ENCODE data around the gene MUC3A. TPM values are rescaled to one million over a fixed set of nuclear protein-coding genes. Genes with fewer than 3 reads are reported as not detected.

Gene MUC3A
- polyA plus RNA-seq (2013, experiment 1 of 2): 5.0 TPM
- 4.9 TPM for polyA plus RNA-seq (2013, experiment 2 of 2)

GRCh38 chr7:100949227-100949932, at the start of gene MUC3A:
TSS of gene MUC3A (plus strand) at chr7:100949534. CDS start at chr7:100949625, 91 bp downstream.
- Histone ChIP-seq H3K14ac (ENCODE audit: low read length) (no peak within 1 kb of the TSS), H2AFZ (ENCODE audit: low read length) (peak within 1 kb of the TSS; percentile 43), H3K4me2 (ENCODE audit: insufficient read depth, low read length, poor library complexity, severe bottlenecking) (no peak within 1 kb of the TSS), H3K4ac (ENCODE audit: low read length) (no peak within 1 kb of the TSS), H3K23ac (ENCODE audit: low read depth, low read length, poor library complexity) (peak within 1 kb of the TSS; percentile 76), H3K27ac (replicated peaks; ENCODE audit: low read length) (no peak within 1 kb of the TSS), H2BK5ac (ENCODE audit: low read length) (peak within 1 kb of the TSS; percentile 56), H3K36me3 (replicated peaks in 1 of 2; ENCODE audit: control insufficient read depth in 2 of 2, insufficient read depth in 2 of 2, low read length in 2 of 2) (no peaks in the 10 kb centered on the region), H3K27me3 (ENCODE audit: control insufficient read depth in 3 of 3, insufficient read depth in 3 of 3, low read depth in 1 of 3, low read length in 3 of 3) (peaks cover 0 to 17% (median 9%) of the 10 kb centered on the region in 3 experiments), H3K4me1 (ENCODE audit: control insufficient read depth in 2 of 2, insufficient read depth in 1 of 2, low read depth in 1 of 2, low read length in 2 of 2) (peaks cover 2 to 13% of the 10 kb centered on the region in 2 donors), H3K9me3 (replicated peaks in 1 of 2; ENCODE audit: control insufficient read depth in 2 of 2, insufficient read depth in 1 of 2, low read depth in 1 of 2, low read length in 2 of 2) (peaks cover 0 to 2% of the 10 kb centered on the region in 2 donors), H3K4me3 (ENCODE audit: low read length in 2 of 2) (no peak within 1 kb of the TSS), H4K8ac (ENCODE audit: low read depth, low read length) (no peak within 1 kb of the TSS), H4K91ac (ENCODE audit: low read depth, low read length, poor library complexity) (no peak within 1 kb of the TSS), H2AK5ac (ENCODE audit: low read depth, low read length) (peak within 1 kb of the TSS; percentile 2), H2BK15ac (ENCODE audit: low read length) (peak within 1 kb of the TSS; percentile 57), H3K9ac (ENCODE audit: low read depth, low read length, poor library complexity) (no peak within 1 kb of the TSS), H2BK12ac (ENCODE audit: low read length) (no peak within 1 kb of the TSS), H3K79me1 (ENCODE audit: low read depth, low read length) (no peaks in the 10 kb centered on the region), H3K18ac (ENCODE audit: low read length) (peak within 1 kb of the TSS; percentile 23), H2BK120ac (ENCODE audit: low read depth, low read length) (no peak within 1 kb of the TSS)
- DNase-seq (ENCODE audit: low spot score): no peak
- no CpG with 5 or more reads among the region's 24 CpGs for WGBS, 2 donors (ENCODE audit: extremely low coverage in 2 of 2, insufficient read length in 2 of 2, insufficient replicate concordance in 1 of 2)

- H4K8ac ChIP-seq (ENCODE audit: low read depth, low read length): no peak overlapping the region
- H2AK5ac ChIP-seq (ENCODE audit: low read depth, low read length): peak overlapping the region; percentile 37
- no peaks in the 10 kb centered on the region for H3K36me3 ChIP-seq (replicated peaks in 1 of 2; ENCODE audit: control insufficient read depth in 2 of 2, insufficient read depth in 2 of 2, low read length in 2 of 2)
- peak overlapping the region; percentile 17 for H3K14ac ChIP-seq (ENCODE audit: low read length)
- DNase-seq (ENCODE audit: low spot score): no peak
- no peak overlapping the region for H3K4ac ChIP-seq (ENCODE audit: low read length)
- H2BK15ac ChIP-seq (ENCODE audit: low read length): no peak overlapping the region
- H3K23ac ChIP-seq (ENCODE audit: low read depth, low read length, poor library complexity): no peak overlapping the region
- H3K4me1 ChIP-seq (ENCODE audit: control insufficient read depth in 2 of 2, insufficient read depth in 1 of 2, low read depth in 1 of 2, low read length in 2 of 2): peaks cover 4 to 5% of the 10 kb centered on the region in 2 donors
- no peak overlapping the region for H2BK5ac ChIP-seq (ENCODE audit: low read length)
- no peaks in the 10 kb centered on the region for H3K9me3 ChIP-seq (replicated peaks in 1 of 2; ENCODE audit: control insufficient read depth in 2 of 2, insufficient read depth in 1 of 2, low read depth in 1 of 2, low read length in 2 of 2)
- no CpG with 5 or more reads among the region's 2 CpGs for WGBS, 2 donors (ENCODE audit: extremely low coverage in 2 of 2, insufficient read length in 2 of 2, insufficient replicate concordance in 1 of 2)
- H3K4me3 ChIP-seq (ENCODE audit: low read length in 2 of 2): no peak overlapping the region
- H3K27ac ChIP-seq (replicated peaks; ENCODE audit: low read length): no peak overlapping the region
- H2BK12ac ChIP-seq (ENCODE audit: low read length): no peak overlapping the region
- H3K4me2 ChIP-seq (ENCODE audit: insufficient read depth, low read length, poor library complexity, severe bottlenecking): no peak overlapping the region
- H3K18ac ChIP-seq (ENCODE audit: low read length): peak overlapping the region; percentile 64
- no peak overlapping the region for H3K9ac ChIP-seq (ENCODE audit: low read depth, low read length, poor library complexity)
- H4K91ac ChIP-seq (ENCODE audit: low read depth, low read length, poor library complexity): no peak overlapping the region
- no peak overlapping the region for H2BK120ac ChIP-seq (ENCODE audit: low read depth, low read length)
- H2AFZ ChIP-seq (ENCODE audit: low read length): no peak overlapping the region
- H3K27me3 ChIP-seq (ENCODE audit: control insufficient read depth in 3 of 3, insufficient read depth in 3 of 3, low read depth in 1 of 3, low read length in 3 of 3): peaks cover 9 to 22% (median 17%) of the 10 kb centered on the region in 3 experiments
- H3K79me1 ChIP-seq (ENCODE audit: low read depth, low read length): no peaks in the 10 kb centered on the region
These were observed 48.4 kb upstream of the MUC3A start for GRCh38 chr7:100900978-100901377.

- Histone ChIP-seq H4K91ac (ENCODE audit: low read depth, low read length, poor library complexity) (no peak overlapping the region), H3K27me3 (ENCODE audit: control insufficient read depth in 3 of 3, insufficient read depth in 3 of 3, low read depth in 1 of 3, low read length in 3 of 3) (peaks cover under 1 to 14% (median 7%) of the 10 kb centered on the region in 3 experiments), H3K27ac (replicated peaks; ENCODE audit: low read length) (no peak overlapping the region), H3K14ac (ENCODE audit: low read length) (no peak overlapping the region), H2BK12ac (ENCODE audit: low read length) (no peak overlapping the region), H3K36me3 (replicated peaks in 1 of 2; ENCODE audit: control insufficient read depth in 2 of 2, insufficient read depth in 2 of 2, low read length in 2 of 2) (no peaks in the 10 kb centered on the region), H3K4me3 (ENCODE audit: low read length in 2 of 2) (no peak overlapping the region), H3K23ac (ENCODE audit: low read depth, low read length, poor library complexity) (no peak overlapping the region), H3K4ac (ENCODE audit: low read length) (no peak overlapping the region), H3K4me1 (ENCODE audit: control insufficient read depth in 2 of 2, insufficient read depth in 1 of 2, low read depth in 1 of 2, low read length in 2 of 2) (no peaks in the 10 kb centered on the region), H2BK5ac (ENCODE audit: low read length) (no peak overlapping the region), H2AFZ (ENCODE audit: low read length) (no peak overlapping the region), H3K79me1 (ENCODE audit: low read depth, low read length) (no peaks in the 10 kb centered on the region), H2AK5ac (ENCODE audit: low read depth, low read length) (no peak overlapping the region), H3K9ac (ENCODE audit: low read depth, low read length, poor library complexity) (no peak overlapping the region), H2BK120ac (ENCODE audit: low read depth, low read length) (no peak overlapping the region), H3K9me3 (replicated peaks in 1 of 2; ENCODE audit: control insufficient read depth in 2 of 2, insufficient read depth in 1 of 2, low read depth in 1 of 2, low read length in 2 of 2) (peaks cover 0 to 2% of the 10 kb centered on the region in 2 donors), H4K8ac (ENCODE audit: low read depth, low read length) (no peak overlapping the region), H3K4me2 (ENCODE audit: insufficient read depth, low read length, poor library complexity, severe bottlenecking) (no peak overlapping the region), H2BK15ac (ENCODE audit: low read length) (no peak overlapping the region), H3K18ac (ENCODE audit: low read length) (no peak overlapping the region)
- no CpG with 5 or more reads among the region's 5 CpGs for whole genome bisulfite sequencing, 2 donors (ENCODE audit: extremely low coverage in 2 of 2, insufficient read length in 2 of 2, insufficient replicate concordance in 1 of 2)
- DNase-seq (ENCODE audit: low spot score): no peak
These were observed 47.4 kb upstream of the MUC3A start for GRCh38 chr7:100901921-100902332.

GRCh38 chr7:100902638-100903037, 46.7 kb upstream of the MUC3A start:
- Histone ChIP-seq H2BK120ac (ENCODE audit: low read depth, low read length) (no peak overlapping the region), H3K79me1 (ENCODE audit: low read depth, low read length) (no peaks in the 10 kb centered on the region), H3K27ac (replicated peaks; ENCODE audit: low read length) (no peak overlapping the region), H4K8ac (ENCODE audit: low read depth, low read length) (no peak overlapping the region), H3K9ac (ENCODE audit: low read depth, low read length, poor library complexity) (no peak overlapping the region), H3K36me3 (replicated peaks in 1 of 2; ENCODE audit: control insufficient read depth in 2 of 2, insufficient read depth in 2 of 2, low read length in 2 of 2) (no peaks in the 10 kb centered on the region), H3K4me3 (ENCODE audit: low read length in 2 of 2) (no peak overlapping the region), H3K14ac (ENCODE audit: low read length) (no peak overlapping the region), H3K4me1 (ENCODE audit: control insufficient read depth in 2 of 2, insufficient read depth in 1 of 2, low read depth in 1 of 2, low read length in 2 of 2) (no peaks in the 10 kb centered on the region), H2AK5ac (ENCODE audit: low read depth, low read length) (no peak overlapping the region), H3K18ac (ENCODE audit: low read length) (no peak overlapping the region), H3K9me3 (replicated peaks in 1 of 2; ENCODE audit: control insufficient read depth in 2 of 2, insufficient read depth in 1 of 2, low read depth in 1 of 2, low read length in 2 of 2) (peaks cover 0 to 2% of the 10 kb centered on the region in 2 donors), H3K27me3 (ENCODE audit: control insufficient read depth in 3 of 3, insufficient read depth in 3 of 3, low read depth in 1 of 3, low read length in 3 of 3) (peaks cover 0 to 9% (median 3%) of the 10 kb centered on the region in 3 experiments), H2BK15ac (ENCODE audit: low read length) (no peak overlapping the region), H4K91ac (ENCODE audit: low read depth, low read length, poor library complexity) (no peak overlapping the region), H3K4me2 (ENCODE audit: insufficient read depth, low read length, poor library complexity, severe bottlenecking) (no peak overlapping the region), H3K23ac (ENCODE audit: low read depth, low read length, poor library complexity) (no peak overlapping the region), H2BK12ac (ENCODE audit: low read length) (no peak overlapping the region), H2AFZ (ENCODE audit: low read length) (no peak overlapping the region), H2BK5ac (ENCODE audit: low read length) (no peak overlapping the region), H3K4ac (ENCODE audit: low read length) (no peak overlapping the region)
- no CpG with 5 or more reads among the region's 7 CpGs for WGBS, 2 donors (ENCODE audit: extremely low coverage in 2 of 2, insufficient read length in 2 of 2, insufficient replicate concordance in 1 of 2)
- no peak for DNase-seq (ENCODE audit: low spot score)
